Ascending aorta (tissue), 2 donors: ENCODE results near the gene IFT81. TPM values are rescaled to one million over a fixed set of nuclear protein-coding genes. Genes with fewer than 3 reads are reported as not detected.

Source experiments
- DNase-seq, 2 donors: peaks; one replicate each; pipeline ENCODE4 v3.0.0-alpha.2; 2019; ENCODE audit warnings: low spot score in 2 of 2
- H3K27ac ChIP-seq, 2 donors: fragments of 200-600 bp; sonication (generic); one replicate each; pipeline ENCODE4 v1.5.1; 2016 to 2017; ENCODE audit warnings: mild to moderate bottlenecking in 1 of 2
- H3K27me3 ChIP-seq: fragments of 200-600 bp; sonication (generic); one replicate; pipeline ENCODE4 v1.5.1; 2017
- H3K36me3 ChIP-seq, 2 donors: fragments of 200-600 bp; sonication (generic); one replicate each; pipeline ENCODE4 v1.5.1; 2016
- H3K4me1 ChIP-seq, 2 donors: fragments of 200-600 bp; sonication (generic); one replicate each; pipeline ENCODE4 v1.5.1; 2016 to 2017; ENCODE audit warnings: mild to moderate bottlenecking in 1 of 2
- H3K4me3 ChIP-seq, 2 donors: fragments of 200-600 bp; sonication (generic); one replicate each; pipeline ENCODE4 v1.5.1; 2016 to 2017; ENCODE audit warnings: mild to moderate bottlenecking in 1 of 2
- H3K9me3 ChIP-seq, 2 donors: fragments of 200-600 bp; sonication (generic); one replicate each; pipeline ENCODE4 v1.5.1; 2016
- CTCF ChIP-seq, 3 experiments: fragments of 200-600 bp in 2 of 3; fragments of 450-650 bp in 1 of 3; sonication (generic) in 2 of 3; IDR thresholded peaks; one replicate each; pipeline ENCODE4 v1.5.1; 2016 to 2019; ENCODE audit warnings: antibody characterized with exemption in 3 of 3, mild to moderate bottlenecking in 1 of 3, moderate library complexity in 1 of 3
- intact Hi-C: fragments of 100-400 bp; cut with DNase I; formaldehyde crosslinking; loops from one replicate; pipeline ENCODE4 v1.15.1; 2023
- total RNA-seq: library from RNA; depleted of rRNA; stranded (reverse); fragments of >200 nt; gene quantifications from one replicate; pipeline ENCODE4 v1.1.0, GENCODE V29; 2016

Gene IFT81
- total RNA-seq, 1 donor from 2014 or later, result 12.0 TPM

DNA sequence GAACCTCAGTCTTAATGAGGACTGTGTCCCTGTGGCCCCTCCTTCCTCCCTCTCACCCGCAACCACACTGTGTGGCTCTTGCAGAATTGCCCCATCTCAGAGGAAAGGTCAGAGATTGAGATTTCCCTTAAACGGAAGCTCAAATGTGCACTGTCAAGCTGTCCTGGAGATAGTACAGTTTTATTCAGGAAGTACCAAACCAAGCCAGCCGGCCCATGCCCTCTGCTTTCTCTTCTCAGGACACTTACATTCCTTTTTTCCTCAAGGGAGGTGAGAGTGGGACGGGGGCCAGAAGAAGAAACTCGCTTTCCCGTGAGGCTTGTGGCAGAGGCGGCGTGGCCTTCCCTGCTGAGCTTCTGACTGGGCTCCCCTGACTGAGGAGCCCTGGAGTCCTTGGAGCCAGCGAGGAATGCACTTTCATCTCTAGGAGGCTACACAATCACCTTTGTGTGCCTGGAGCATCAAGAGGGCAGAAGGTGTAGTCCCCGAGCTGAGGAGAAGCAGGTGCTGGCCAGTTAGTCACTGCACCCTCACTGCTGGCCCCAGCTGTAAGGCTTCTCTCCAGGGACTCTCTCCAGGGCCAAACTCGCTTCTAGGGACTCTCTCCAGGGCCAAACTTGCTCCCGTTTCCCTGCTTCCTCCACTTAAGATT lies 132.7 kb downstream of the IFT81 start:
- H3K4me3 ChIP-seq, result no peak overlapping the region
- no peak for TF ChIP-seq CTCF (IDR thresholded peaks at IDR 0.05)

DNA sequence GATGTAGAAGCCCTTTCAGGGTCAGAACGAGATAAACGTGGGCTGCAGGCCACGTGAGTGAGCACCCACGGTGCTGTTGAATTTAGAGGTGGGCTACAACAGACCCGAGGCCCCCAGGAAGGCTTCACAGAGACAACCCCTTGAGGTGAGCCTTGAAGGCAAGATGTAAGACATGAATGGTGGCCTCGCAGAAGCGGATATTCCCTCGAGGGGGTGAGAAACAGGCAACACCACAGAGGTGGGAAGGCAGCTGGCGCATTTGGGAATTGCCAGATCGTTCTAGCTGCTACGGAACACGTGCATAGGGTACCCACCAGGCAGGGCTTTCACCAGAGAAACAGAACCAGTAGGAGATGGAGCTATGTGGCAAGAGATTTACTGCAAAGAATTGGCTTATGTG lies 134.3 kb downstream of the IFT81 start:
- Histone ChIP-seq H3K27ac (no peak overlapping the region), H3K4me1 (peaks cover 0 to 11% of the 10 kb centered on the region in 2 donors), H3K27me3 (no peaks in the 10 kb centered on the region), H3K36me3 (no peaks in the 10 kb centered on the region), H3K9me3 (no peaks in the 10 kb centered on the region), H3K4me3 (no peak overlapping the region)
- DNase-seq, result peak in 1 of 2 donors; percentile 22
- TF ChIP-seq CTCF (IDR thresholded peaks at IDR 0.05), result no peak
- intact Hi-C loops, result no loop called here

More for the DNA sequence above, 132.7 kb downstream of the IFT81 start:
- intact Hi-C loops, result no loop called here
- H3K4me1 ChIP-seq, result peaks cover 0 to 19% of the 10 kb centered on the region in 2 donors
- peak; percentile 14 to 71 for DNase-seq
- H3K27me3 ChIP-seq, result no peaks in the 10 kb centered on the region
- H3K27ac ChIP-seq, result peak overlapping the region; percentile 53 to 77
- no peaks in the 10 kb centered on the region for H3K9me3 ChIP-seq
- no peaks in the 10 kb centered on the region for H3K36me3 ChIP-seq

DNA sequence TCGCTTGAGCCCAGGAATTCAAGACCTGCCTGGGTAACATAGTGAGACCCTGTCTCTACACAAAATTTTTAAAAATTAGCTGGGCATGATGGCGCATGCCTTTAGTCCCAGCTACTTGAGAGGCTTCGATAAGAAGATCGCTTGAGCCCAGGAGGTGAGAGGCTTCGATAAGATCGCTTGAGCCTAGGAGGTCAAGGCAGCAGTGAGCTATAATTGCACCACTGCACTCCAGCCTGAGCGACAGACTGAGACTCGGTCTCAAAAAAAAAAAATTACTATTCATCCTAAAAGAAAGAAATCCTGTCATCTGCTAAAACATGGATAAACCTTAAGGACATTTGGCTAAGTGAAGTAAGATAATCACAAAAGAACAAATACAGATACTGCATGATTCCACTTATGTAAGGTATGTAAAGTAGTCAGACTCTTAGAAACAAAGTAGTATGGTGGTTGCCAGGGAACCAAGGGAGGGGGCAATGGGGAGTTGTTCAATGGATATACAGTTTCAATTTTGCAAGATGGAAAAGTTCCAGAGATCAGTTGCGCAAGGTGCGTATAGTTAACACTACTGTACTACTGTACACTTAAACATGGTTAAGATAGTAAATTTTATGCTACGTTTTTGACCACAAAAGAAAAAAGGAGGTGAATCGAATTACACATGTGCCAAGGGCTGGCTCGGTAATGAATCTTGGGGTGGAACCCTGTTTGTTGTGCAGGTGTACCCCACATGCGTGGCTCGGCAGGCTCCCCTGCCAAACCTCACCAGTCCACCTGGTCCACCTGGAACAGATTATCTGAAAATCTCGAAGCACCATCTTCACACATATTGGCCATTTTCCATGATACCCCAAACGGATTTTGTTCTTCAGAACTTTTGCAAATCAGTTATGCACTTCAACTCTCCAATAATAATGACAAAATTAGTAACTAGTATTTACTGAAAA lies 138.6 kb downstream of the IFT81 start:
- peak in 1 of 2 donors; percentile 35 for DNase-seq
- peaks cover 7 to 11% of the 10 kb centered on the region in 2 donors for H3K4me1 ChIP-seq
- TF ChIP-seq CTCF (IDR thresholded peaks at IDR 0.05), result no peak
- H3K4me3 ChIP-seq, result no peak overlapping the region
- no peaks in the 10 kb centered on the region for H3K36me3 ChIP-seq
- no peak overlapping the region for H3K27ac ChIP-seq
- no peaks in the 10 kb centered on the region for H3K27me3 ChIP-seq
- H3K9me3 ChIP-seq, result no peaks in the 10 kb centered on the region
- intact Hi-C loops, result no loop called here

DNA sequence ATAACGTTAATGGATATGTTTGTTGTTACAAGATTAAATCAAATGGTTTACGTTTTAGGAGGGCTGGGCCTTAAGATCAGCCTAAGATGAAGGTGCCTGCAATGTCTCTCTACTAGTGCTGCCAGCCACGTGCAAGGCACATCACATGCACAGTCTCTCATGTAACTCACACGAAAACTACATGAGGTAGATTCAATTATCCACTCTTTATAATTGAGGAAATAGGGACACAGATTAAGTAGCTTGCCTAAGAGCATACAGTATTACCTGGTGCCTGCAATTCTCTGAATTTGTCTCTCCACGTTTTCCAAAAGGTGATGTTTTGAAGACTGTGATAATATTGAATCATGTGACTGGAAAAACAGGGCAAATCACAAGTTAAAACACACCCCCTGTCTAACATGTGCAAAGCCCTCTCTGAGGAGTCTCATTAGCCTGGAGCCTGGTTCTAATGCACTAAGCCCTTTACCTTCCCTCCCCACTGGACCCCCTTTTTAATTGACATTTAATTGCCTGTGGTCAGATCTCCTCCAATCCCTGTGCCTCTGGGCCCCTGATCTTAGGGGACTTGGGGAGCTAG lies 142.3 kb downstream of the IFT81 start:
- no peaks in the 10 kb centered on the region for H3K36me3 ChIP-seq
- TF ChIP-seq CTCF (IDR thresholded peaks at IDR 0.05), result no peak
- intact Hi-C loops, result no loop called here
- H3K4me1 ChIP-seq, result peaks cover 16 to 39% of the 10 kb centered on the region in 2 donors
- peak overlapping the region in 1 of 2 donors; percentile 7 for H3K4me3 ChIP-seq
- H3K27me3 ChIP-seq, result no peaks in the 10 kb centered on the region
- no peaks in the 10 kb centered on the region for H3K9me3 ChIP-seq
- DNase-seq, result no peak
- H3K27ac ChIP-seq, result peak overlapping the region; percentile 21 to 74

DNA sequence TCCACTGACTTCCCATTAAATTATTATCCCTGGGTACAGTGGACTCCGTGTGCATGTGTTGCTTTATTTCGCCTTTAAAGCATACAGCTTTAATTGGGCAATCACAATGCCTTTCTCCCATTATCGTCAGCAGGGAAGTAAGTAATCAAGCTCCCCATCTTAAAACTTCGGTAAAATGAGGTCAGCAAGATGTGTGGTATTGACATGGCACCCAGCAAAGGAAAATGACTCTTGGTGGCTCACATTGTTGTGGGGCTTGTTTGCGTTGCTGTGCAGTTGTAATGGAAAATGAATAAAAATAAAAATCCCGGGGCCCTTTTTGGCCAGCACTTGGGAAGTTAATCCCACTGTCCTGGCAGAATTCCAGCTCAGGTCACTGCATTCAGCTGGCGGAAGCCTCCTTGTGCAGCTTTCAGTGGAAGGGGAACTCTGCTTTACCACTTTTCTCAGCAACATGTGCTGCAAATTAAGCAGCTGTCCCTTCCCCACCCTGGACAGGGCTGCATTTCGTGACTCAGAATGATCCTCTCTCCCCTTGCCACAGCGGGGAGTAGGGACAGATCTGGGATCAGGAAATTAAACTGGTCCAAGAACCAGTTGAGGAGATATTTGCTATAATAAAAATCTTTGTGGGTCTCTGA lies 142.9 kb downstream of the IFT81 start:
- Histone ChIP-seq H3K36me3 (no peaks in the 10 kb centered on the region), H3K27me3 (no peaks in the 10 kb centered on the region), H3K9me3 (no peaks in the 10 kb centered on the region), H3K27ac (peak overlapping the region; percentile 21 to 74), H3K4me3 (peak overlapping the region in 1 of 2 donors; percentile 7), H3K4me1 (peaks cover 16 to 44% of the 10 kb centered on the region in 2 donors)
- DNase-seq, result peak in 1 of 2 donors; percentile 84
- TF ChIP-seq CTCF (IDR thresholded peaks at IDR 0.05), result no peak
- intact Hi-C loops, result no loop called here
